DMS114 treated with DMSO at 0.1 percent for 48 hours (cell line): ENCODE data around the gene RAB44.
"Not testable (repeated sequence)": the region's sequence is repeated elsewhere in the genome, so short reads cannot be mapped to it uniquely, and the experiment has no call there.

ENCODE experiments used
- DNase-seq: peaks from one replicate; lab custom pipeline; 2025; ENCODE audit not compliant: unreplicated experiment; lab: John Stamatoyannopoulos, UW

RAB44 gene

GRCh38 chr6:36703982-36704381 lies 6.4 kb downstream of the RAB44 start:
- DNase-seq = no peak

- DNase-seq = not testable (repeated sequence)
Measured at GRCh38 chr6:36704961-36705577, 7.4 kb downstream of the RAB44 start.

GRCh38 chr6:36706339-36706738 lies 8.7 kb downstream of the RAB44 start:
- DNase-seq = no peak

GRCh38 chr6:36712816-36713215 lies 15.2 kb downstream of the RAB44 start:
- no peak for DNase-seq

- no peak for DNase-seq
Measured at GRCh38 chr6:36713846-36714245, 16.2 kb downstream of the RAB44 start.

GRCh38 chr6:36714511-36714910 lies 16.9 kb downstream of the RAB44 start:
- no peak for DNase-seq

- DNase-seq = no peak
Measured at GRCh38 chr6:36715469-36715868, 17.8 kb downstream of the RAB44 start.

GRCh38 chr6:36716476-36717093 lies 19.0 kb downstream of the RAB44 start:
- DNase-seq = no peak

GRCh38 chr6:36717231-36717825 lies 19.7 kb downstream of the RAB44 start:
- no peak for DNase-seq

- DNase-seq = no peak
Measured at GRCh38 chr6:36717871-36718540, 20.4 kb downstream of the RAB44 start.

- no peak for DNase-seq
Measured at GRCh38 chr6:36718560-36718959, 20.9 kb downstream of the RAB44 start.

GRCh38 chr6:36719126-36719525 lies 21.5 kb downstream of the RAB44 start:
- no peak for DNase-seq

- DNase-seq = no peak
Measured at GRCh38 chr6:36720251-36721141, 22.9 kb downstream of the RAB44 start.

GRCh38 chr6:36721369-36722140 lies 23.9 kb downstream of the RAB44 start:
- no peak for DNase-seq

- DNase-seq = no peak
Measured at GRCh38 chr6:36722365-36722764, 24.7 kb downstream of the RAB44 start.

GRCh38 chr6:36722879-36723278 lies 25.3 kb downstream of the RAB44 start:
- no peak for DNase-seq

- DNase-seq = not testable (repeated sequence)
Measured at GRCh38 chr6:36723992-36724391, 26.4 kb downstream of the RAB44 start.

GRCh38 chr6:36724514-36725390 lies 27.1 kb downstream of the RAB44 start:
- peak; percentile 68 for DNase-seq

GRCh38 chr6:36725581-36725980 lies 28.0 kb downstream of the RAB44 start:
- DNase-seq = no peak
